NCI-H748 (cell line): ENCODE data around the gene GPR61.

ENCODE experiments used
- DNase-seq: peaks from one replicate; lab custom pipeline; 2025; ENCODE audit not compliant: unreplicated experiment; lab: John Stamatoyannopoulos, UW

The GPR61 gene

DNA sequence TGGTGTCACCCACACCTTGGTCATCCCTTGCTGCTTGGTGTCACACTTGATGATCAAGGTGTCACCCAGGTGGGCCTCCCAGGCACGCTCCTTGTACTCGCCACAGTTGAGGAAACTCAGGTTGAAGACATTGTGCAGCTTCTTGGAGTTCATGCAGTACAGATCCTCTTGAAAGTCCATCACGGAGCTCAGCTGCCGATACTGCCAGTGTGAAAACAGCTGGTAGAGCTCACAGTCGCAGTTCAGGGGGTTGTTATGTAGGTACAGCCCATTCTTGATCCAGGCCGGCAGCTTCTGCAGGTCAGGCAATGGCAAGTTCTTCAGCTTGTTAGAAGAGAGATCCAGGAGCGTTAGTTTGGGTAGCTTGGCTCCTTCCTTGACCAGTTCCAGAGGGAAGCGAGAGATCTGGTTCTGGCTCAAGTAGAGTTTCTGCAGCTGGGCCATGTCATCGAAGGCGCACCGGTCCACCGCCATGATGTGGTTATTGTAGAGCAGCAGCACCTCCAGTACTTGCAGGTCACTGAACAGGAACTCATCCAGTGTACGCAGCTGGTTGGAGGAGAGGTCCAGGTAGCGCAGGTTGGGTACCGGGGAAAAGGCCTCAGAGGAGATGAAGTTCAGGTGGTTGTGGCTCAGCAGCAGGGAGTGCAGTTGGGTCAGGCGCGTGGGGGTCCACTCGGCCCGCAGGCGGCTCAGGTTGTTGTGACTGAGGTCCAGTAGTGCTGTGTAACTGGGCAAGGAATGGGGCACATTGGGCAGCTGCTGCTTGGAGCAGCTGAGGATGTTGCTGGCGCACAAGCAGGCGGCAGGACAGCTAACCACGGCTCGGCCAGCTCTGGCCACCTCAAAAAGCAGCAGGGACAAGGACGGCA lies 31.4 kb upstream of the GPR61 start:
- DNase-seq = no peak

DNA sequence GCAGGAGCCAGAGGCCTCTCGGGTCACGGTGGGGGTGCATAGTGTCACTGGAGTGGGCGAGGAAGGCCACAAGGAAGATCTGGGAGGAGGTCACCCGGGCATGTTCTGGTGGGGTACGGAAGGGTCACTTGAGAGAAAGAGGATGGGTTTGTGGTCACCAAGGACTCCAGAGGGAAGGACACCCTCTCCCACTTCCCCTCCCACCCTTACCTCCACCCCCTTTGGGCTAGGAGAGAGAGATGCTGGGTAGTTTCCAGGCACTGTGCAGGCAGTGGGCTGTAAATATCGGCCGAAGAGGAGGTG lies 30.8 kb upstream of the GPR61 start:
- DNase-seq = no peak

DNA sequence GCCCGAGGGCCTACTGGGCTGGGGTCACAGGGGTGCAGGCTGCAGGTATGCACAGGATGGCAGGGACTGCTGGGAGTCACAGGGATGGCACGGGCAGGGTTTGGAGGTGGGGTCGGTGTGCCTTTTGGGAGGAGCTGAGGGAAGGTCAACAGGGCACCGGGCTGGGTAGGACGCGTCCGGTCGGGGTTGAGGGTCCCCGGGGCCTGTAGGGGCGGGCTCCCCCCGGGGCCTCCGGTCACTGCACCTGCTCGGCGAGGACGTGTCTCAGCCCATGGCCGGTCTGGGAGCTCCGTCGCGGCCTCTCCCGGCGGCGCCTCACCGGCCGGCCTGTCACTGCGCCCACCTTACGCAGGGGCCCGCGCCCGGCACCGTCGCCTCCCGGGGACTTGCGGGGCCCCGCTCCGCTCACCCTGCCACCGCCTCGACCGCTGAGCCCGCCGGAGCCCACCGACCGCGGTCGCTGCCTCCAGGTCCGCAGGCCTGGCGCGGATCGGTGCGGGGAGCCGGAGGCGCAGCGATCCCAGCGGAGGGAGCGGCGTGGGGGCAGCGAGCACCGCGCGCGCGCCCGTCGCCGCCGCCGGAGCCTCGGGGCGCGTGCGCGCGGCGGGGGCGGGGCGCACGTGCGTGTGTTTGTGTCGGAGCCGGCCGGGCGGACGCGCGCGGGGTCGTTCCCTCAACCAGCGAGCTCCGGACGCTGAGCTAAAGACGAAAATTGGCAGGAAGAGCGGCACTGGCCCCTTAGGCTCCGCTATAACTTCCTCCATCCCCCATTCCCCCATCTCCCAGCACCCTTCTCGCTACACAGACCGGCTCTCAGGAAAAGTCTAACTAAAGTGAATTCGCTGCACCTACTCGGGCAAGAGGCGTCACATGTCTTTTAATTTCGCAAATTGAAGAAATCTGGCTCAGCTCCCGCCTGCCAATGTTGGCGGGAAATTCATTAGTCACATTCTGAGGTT lies 30.2 kb upstream of the GPR61 start, which contains the start of gene AMIGO1:
TSS of gene AMIGO1 (minus strand) at position 552 of the 959 bp plus-strand sequence. CDS start 815 bp downstream, outside the sequence.
- peak; percentile 84 for DNase-seq

DNA sequence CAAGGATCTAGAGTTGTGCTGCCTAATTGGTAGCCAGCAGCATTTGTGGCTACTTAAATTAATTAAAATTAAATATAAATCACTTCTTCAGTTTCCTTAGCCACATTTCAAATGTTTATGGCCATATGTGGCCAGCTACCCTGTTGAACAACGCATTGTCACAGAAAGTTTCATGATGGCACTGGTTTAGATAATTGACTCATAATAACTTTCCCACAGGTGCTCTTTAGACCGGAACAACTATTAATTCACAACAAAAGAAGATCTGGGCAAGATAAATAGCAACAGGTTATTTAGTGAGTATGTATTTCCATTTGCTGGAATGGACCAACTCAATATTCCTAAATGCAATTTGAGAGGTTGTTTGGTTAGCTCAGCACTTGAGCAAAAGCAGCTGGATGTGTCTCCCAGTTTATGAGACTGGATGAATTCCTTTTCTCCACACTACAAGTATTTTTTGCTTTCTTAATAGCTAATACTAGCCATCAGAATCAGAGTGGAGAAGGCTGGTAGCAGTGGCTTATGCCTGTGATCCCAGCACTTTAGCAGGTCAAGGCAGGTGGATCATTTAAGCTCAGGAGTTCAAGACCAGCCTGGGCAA lies 26.5 kb upstream of the GPR61 start:
- peak; percentile 23 for DNase-seq

DNA sequence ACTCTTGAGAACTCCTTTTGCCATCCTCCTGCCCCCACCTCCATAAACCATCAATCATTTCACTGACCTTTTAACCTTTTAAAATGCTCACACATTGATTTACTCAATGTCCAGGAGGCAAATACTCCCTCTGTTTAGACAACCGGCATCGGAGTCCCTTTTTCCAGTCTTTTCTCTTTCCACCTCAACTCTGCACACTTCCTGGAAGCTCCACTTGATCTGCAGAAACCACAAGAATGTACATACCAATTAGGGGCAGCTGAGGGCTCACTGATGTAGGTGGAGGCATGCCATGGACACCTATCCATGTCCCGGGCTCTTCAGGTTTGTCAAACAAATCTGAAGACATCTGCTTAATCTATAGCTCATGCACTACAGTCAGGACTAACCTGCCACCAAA lies 24.8 kb upstream of the GPR61 start:
- DNase-seq = no peak

DNA sequence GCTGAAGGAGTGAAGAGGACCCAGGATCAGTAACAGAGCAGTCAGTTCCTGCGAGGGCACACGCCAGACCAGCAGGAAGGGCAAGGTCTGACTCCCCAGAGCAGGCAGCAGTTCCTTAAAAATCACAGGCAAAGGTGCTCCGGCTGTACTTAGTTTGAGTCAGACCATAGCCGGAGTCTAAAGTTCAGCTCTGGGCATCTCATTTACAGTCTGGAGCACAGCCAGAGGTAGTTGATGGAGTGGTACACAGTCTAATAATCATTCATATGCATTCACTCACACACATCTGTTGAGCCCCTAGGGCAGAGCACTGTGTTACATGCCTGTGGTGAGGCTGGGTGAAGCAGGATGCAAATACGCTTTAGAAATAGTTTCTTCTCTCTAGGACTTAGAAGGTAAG lies 22.8 kb upstream of the GPR61 start:
- no peak for DNase-seq

DNA sequence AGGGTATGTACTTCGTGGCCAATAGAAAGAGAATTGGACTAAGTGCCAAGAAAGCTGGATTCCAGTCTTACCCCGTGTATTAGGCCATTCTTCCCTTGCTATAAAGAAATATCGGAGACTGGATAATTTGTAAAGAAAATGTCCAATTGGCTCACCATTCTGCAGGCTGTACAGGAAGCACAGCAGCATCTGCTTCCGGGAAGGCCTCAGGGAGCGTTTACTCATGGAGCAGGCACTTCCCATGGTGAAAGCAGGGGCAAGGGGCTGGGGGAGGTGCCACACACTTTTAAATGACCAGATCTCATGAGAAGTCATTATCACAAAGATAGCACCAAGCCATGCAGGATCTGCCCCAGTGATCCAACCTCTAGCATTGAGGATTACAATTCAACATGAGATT lies 22.3 kb upstream of the GPR61 start:
- DNase-seq = no peak

DNA sequence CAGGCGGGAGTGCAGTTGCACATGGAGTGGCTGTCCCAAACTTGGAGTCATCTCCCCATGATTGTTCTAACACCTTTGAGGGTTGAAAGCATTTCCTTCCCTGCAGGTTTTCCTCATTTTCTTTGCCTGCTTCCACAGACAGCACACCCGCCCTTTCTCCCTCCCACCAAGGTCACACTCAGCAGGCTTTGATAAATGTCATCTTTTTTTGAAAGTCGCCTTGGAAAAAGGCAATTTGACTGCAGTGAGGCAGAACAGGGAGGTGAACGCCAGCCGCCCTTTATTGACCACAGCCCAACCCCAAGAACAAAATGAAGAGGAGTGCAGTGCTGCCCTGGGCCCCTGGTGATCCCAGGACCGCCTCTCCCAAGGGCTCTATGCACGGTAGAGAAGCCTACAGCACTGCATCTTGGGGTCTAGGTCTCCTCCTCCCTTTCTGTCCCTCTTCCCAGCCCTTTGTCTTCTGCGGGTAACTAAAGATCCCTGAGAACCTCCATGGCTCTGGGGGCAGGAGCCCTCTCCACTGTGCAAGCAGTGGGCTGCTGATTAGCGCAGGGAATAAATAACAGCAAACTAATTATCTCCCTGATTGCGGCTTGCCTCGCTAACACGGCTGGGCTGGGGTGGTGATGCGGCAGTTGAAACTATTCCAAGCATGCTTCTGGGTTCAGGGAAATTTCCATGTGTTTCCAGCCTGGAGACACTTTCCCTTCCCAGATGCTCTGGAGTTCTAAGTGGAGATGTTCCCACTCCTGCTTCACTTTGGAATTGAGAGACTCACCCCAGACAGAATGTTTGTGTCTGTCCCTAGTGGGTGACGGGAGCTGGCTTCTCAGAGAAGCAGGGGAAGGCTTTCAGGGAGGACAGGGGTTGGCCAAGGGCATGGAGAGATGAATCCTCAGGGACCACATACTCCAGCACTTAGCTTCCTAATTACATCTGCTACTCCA lies 18.4 kb upstream of the GPR61 start:
- no peak for DNase-seq

DNA sequence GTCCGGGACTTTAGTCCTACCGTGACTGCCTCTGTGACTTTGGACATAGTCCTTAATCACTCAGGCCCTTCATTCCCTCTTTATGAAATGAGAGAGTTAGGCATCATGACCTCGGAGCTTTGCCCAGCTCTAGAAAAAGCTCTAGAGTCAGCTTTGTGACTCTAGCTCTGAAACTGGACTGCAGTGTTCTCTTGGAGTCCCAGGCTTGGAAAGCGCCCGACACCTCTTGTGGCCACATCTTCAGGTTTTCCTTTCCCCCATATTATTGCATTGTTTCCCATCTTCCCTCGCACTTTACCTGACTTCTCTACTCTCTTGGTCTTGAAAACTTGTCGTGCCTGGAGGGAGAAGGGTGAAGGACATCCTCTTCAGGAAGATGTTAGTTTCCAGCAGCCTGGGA lies 17.6 kb upstream of the GPR61 start:
- DNase-seq = no peak

DNA sequence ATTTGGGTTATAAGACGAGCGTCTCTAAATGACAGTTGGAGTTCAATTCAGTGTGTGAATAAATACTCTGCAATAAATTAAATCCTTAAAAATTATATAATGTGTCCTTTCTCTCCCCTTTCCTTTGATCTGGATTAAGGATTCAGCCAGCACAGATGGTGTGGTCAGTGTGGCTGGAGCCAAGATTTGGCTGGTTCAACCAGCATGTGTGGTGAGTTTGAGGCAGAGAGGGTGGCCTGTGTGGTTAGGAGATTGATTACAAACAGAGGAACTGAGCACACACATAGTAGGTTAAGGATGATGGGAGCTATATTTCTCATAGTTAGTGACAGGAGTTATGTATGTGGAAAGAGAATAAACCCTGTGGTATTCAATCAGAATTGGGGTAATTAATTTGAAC lies 16.0 kb upstream of the GPR61 start:
- DNase-seq = no peak

DNA sequence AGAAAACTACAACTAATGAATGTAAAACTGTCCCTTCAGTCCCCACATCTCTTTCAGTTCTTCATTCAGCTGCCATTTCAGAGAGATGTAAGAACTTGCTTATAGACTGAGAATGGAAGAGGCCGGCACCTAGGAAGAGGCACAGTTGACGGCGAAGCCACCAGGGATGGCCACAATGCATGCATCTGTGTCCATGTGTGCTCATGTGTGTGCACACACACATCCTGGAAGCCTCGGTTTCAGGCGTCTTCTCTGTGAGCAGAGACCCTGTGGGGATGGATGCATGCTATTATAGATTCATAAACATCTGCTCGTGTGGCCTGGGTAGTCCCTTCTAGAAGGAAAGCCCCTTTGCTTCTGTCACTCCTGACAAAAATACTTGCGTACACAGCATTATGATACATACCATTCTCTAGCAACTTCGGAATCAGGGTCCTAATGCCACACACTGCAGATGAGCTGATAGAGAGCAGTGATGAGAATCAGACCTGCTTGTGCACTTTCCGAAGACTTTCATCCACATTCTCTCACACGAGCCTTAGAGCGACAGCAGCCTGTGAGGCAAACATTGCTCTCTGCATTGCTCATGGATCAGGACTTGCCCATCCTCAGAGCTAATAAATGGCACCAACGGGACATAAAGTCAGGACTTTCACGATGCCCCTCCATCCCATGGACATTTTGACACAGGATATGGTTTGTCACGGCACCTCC lies 12.4 kb upstream of the GPR61 start:
- no peak for DNase-seq

DNA sequence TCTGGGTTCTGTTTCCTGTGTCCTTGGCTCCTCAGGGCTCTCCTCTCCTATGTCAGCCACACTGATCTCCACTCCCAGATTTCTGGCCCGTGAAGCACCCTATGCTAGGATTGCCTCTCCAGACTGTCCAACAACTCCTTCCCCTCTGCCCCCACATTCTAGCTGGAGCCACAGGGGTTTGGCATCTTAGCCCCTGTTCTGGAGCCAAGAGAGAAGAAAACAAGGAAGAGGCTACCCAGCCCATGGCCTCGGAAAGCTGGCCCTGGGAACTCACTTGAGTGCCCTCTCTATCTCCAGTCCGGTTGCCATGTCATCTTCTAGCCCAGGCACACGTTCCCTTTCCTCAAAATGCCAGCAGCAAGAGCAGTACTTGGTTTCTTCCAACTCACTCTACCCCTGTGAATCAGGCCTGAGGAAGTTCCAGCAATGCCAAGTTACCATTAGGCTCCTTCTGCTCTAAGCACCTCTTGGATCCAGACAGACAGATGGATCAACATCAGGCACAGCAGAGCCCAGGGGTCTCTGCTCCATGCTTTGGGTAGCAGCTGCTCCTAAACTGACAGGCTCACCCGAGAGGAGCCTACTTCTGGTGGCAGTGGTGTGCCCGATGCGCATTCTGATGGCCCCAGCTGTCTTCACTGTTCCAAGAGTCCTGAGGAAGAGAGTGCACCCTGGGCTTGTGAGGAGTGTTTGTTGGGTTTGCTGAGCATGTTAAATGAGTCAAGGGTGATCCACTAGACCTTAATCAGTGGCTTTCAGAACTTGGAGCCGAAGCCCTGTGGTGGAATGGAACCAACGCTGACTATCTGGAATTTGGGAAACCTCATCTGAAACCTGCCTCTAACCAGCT lies 11.6 kb upstream of the GPR61 start:
- DNase-seq = no peak

DNA sequence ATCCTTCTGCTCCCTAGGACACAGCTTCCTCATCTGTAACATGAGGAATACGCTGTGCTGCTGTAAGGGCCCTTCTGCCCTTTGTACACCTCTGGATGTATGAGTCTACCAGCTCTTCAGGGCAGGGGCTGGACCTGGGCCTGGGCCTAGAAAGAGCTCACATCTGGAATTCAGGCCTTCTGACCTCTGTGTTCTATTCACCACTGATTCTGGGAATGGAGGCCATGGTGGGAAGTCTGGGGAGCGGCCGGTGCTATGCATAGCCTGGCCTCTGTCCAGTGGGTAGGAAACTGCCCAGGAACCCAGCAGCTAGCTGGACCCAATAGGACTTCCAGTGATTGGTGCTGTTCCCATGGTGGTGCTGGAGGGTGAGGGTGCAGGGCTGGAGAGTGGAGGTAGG lies 11.0 kb upstream of the GPR61 start:
- no peak for DNase-seq

DNA sequence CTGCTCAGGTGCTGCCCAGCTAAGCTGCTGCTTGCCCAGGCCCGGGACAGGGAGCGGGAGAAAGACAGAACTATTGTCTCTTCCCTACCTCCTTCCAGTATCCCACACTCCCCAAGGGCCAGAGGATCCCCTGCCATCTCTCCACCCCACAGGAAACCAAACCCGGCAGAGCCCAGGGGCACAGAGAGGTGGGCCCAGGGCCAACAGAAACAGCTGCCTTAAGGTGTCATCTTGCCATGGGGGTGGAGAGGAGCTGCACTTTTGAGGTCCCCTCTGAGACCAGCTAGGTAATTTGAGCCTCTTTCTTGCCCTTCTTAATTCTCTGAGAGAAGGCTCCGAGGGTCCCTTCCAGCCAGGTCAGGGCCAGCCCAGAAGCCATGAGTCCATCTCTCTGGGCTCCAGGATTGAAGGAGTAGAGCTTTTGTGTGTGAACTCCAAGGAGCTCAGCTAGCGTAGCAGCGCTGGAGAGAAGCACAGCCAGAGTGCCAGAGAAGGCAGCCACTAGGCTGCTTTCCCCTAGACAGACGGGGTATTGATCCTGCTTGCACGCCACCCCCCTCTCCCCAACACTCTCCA lies 9.7 kb upstream of the GPR61 start:
- DNase-seq = no peak

DNA sequence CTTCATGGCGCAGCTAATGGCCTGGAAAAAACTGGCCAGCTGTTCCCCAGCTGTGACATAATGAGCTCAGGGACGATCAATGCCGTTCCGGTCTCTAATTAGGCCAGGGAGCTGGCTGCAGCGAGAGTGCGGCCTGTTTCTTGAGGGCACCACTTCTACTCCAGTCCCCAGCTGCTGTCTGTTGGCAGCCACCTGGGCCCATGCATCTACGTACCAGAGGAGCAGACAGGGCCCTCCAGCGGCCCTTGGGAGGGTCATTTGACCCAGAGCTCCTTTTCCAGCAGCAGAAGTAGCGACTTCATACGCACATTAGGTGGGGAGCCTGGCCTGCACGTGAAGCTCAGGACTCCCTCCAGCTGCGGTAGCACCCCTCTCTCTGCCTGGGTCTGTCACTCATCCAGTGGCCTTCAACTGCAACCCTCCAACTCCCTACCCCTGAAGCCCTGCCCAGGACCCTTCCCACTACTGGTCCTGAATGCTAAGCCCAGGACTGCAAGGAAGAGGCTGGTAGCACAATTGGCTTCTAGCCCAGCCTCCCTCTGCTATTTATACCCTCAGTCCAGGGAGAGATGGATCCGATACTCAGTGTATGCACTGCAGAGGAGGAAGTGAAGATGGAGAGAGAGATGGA lies 9.1 kb upstream of the GPR61 start:
- DNase-seq = no peak

DNA sequence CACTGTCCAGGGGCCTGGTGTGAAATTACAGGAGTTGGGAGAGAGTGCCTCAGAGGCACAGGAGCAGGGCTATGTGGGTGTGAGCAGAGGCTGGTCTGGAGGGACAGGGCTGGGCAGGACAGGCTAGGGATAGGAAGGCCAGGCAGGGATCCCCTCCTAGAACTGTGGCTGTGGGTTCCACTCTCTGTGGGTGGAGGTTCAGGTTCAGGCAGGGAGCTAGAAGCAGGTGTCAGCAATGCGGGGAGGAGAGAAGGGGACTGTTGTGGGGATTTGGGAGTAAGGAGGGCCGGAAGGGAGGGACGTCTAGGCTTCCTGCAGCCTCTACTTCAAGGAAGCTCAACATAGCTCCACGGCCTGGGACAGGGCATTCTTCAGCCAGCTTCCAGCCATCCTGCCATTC lies 8.3 kb upstream of the GPR61 start:
- DNase-seq = no peak

DNA sequence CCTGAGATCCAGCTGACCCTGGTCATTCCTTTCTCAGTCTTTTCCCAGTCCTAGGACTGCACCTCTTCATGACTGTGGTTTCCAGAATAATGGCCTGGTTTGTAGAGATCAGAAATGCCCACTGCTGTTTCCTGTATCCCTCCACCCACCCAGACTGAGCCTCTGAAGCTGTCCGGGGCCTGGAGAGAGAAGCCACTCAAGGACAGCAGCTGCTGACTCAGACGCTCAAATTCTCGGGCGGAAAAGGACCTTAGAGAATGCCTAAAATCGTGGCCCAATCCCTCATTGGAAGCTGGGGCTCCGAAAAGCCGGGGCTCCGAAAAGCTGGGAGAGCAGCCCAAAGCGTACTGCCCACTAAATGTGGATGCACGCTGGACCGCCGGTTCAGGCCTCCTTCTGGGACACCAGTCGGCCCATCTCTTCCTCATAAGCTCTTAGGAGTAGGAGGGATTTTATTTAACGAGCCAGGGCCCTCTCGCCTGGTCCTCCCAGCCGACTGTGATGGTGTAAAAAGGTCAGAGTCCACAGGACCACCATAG lies 7.8 kb upstream of the GPR61 start:
- no peak for DNase-seq
